GM12872 (cell line): ENCODE measurements around the gene LHFPL3.

ENCODE experiments used
- CTCF ChIP-seq: IDR thresholded peaks from 3 replicates; pipeline ENCODE4 v1.5.1; 2011; ENCODE audit warnings: low read depth, mild to moderate bottlenecking, low read length, moderate library complexity; ENCODE audit not compliant: insufficient read depth

The LHFPL3 gene

GRCh38 chr7:104814671-104815400 lies 486.4 kb downstream of the LHFPL3 start:
- TF ChIP-seq CTCF = no peak

- no peak for TF ChIP-seq CTCF
Observed at GRCh38 chr7:104816537-104816936, 488.1 kb downstream of the LHFPL3 start.

GRCh38 chr7:104818961-104819880 lies 490.8 kb downstream of the LHFPL3 start:
- TF ChIP-seq CTCF = no peak

GRCh38 chr7:104820836-104821535 lies 492.6 kb downstream of the LHFPL3 start:
- no peak for TF ChIP-seq CTCF

GRCh38 chr7:104823177-104823576 lies 494.8 kb downstream of the LHFPL3 start:
- TF ChIP-seq CTCF = no peak

- no peak for TF ChIP-seq CTCF
Observed at GRCh38 chr7:104825099-104825498, 496.7 kb downstream of the LHFPL3 start.

- no peak for TF ChIP-seq CTCF
Observed at GRCh38 chr7:104826135-104826534, 497.7 kb downstream of the LHFPL3 start.
